ENCODE measurements around the gene FOLR1. TPM values are rescaled to one million over a fixed set of nuclear protein-coding genes. Genes with fewer than 3 reads are reported as not detected.

Gene FOLR1
- total RNA-seq, 1 donor from 2014 or later: not detected

GRCh38 chr11:72222907-72223614, 31.1 kb downstream of the FOLR1 start:
- H3K9me3 Mint-ChIP-seq: no peaks in the 10 kb centered on the region
- TF ChIP-seq, protein P1, sequence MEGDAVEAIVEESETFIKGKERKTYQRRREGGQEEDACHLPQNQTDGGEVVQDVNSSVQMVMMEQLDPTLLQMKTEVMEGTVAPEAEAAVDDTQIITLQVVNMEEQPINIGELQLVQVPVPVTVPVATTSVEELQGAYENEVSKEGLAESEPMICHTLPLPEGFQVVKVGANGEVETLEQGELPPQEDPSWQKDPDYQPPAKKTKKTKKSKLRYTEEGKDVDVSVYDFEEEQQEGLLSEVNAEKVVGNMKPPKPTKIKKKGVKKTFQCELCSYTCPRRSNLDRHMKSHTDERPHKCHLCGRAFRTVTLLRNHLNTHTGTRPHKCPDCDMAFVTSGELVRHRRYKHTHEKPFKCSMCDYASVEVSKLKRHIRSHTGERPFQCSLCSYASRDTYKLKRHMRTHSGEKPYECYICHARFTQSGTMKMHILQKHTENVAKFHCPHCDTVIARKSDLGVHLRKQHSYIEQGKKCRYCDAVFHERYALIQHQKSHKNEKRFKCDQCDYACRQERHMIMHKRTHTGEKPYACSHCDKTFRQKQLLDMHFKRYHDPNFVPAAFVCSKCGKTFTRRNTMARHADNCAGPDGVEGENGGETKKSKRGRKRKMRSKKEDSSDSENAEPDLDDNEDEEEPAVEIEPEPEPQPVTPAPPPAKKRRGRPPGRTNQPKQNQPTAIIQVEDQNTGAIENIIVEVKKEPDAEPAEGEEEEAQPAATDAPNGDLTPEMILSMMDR (conservative IDR thresholded peaks at IDR 0.05): no peak
- H3K4me1 Mint-ChIP-seq: peaks cover 27% of the 10 kb centered on the region
- H3K36me3 Mint-ChIP-seq (ENCODE audit: low read depth): no peaks in the 10 kb centered on the region
- peak overlapping the region; percentile 93 for H3K4me3 Mint-ChIP-seq
- peak overlapping the region; percentile 78 for H3K27ac Mint-ChIP-seq (ENCODE audit: unreplicated experiment)
- DNase-seq (ENCODE audit: low read depth, low spot score): peak; percentile 92
- H3K27me3 Mint-ChIP-seq (ENCODE audit: low read depth): peaks cover 7% of the 10 kb centered on the region

GRCh38 chr11:72223615-72224563, 31.9 kb downstream of the FOLR1 start:
- H3K4me1 Mint-ChIP-seq: peaks cover 27% of the 10 kb centered on the region
- H3K36me3 Mint-ChIP-seq (ENCODE audit: low read depth): no peaks in the 10 kb centered on the region
- H3K9me3 Mint-ChIP-seq: no peaks in the 10 kb centered on the region
- peaks cover under 1% of the 10 kb centered on the region for H3K27me3 Mint-ChIP-seq (ENCODE audit: low read depth)
- peak; percentile 59 for DNase-seq (ENCODE audit: low read depth, low spot score)
- H3K27ac Mint-ChIP-seq (ENCODE audit: unreplicated experiment): peak overlapping the region; percentile 97
- H3K4me3 Mint-ChIP-seq: peak overlapping the region; percentile 98
- TF ChIP-seq, protein P1 (conservative IDR thresholded peaks at IDR 0.05): no peak

- Mint-ChIP-seq H3K27me3 (ENCODE audit: low read depth) (no peaks in the 10 kb centered on the region), H3K9me3 (no peaks in the 10 kb centered on the region), H3K4me3 (peak within 1 kb of the TSS; percentile 98), H3K4me1 (peaks cover 33% of the 10 kb centered on the region), H3K27ac (ENCODE audit: unreplicated experiment) (peak within 1 kb of the TSS; percentile 97), H3K36me3 (ENCODE audit: low read depth) (peaks cover 6% of the 10 kb centered on the region)
- peak; percentile 59 for DNase-seq (ENCODE audit: low read depth, low spot score)
- TF ChIP-seq, protein P1 (conservative IDR thresholded peaks at IDR 0.05): no peak
Observed at GRCh38 chr11:72224564-72225410, 32.8 kb downstream of the FOLR1 start, which contains the start of gene INPPL1. TSS of gene INPPL1 (plus strand) at chr11:72224767. CDS start at chr11:72224985, 218 bp downstream.

DNA sequence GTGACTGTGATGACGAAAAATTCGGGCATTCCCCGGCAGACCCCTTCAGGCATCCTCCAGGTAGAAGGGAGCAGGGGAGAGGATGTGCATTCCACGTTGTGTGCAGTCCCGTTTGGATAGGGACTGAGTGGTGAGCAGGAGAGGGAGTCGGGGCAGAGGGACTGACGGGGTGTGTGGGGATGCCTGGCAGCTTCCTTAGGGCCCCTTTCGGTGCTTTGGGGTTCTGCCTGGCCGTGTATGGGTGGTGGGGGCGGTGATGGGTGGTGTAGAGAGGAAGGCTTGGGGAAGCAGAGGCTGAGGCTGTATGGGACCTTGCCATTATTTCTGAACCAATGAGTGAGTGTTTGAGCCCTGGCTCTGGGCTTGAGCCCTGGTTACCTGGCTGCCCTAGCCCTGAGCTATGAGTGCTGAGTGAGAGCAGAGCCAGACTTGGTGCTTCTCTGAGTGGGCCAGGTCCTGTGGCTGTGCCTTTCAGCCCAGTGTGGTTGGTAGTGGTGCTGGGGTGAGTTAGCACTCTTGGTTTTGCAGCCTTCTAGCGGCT, 33.5 kb downstream of the FOLR1 start:
- Mint-ChIP-seq H3K9me3 (no peaks in the 10 kb centered on the region), H3K27me3 (ENCODE audit: low read depth) (no peaks in the 10 kb centered on the region), H3K27ac (ENCODE audit: unreplicated experiment) (peak overlapping the region; percentile 94), H3K36me3 (ENCODE audit: low read depth) (peaks cover 6% of the 10 kb centered on the region), H3K4me3 (peak overlapping the region; percentile 96), H3K4me1 (peaks cover 33% of the 10 kb centered on the region)
- DNase-seq (ENCODE audit: low read depth, low spot score): no peak
- TF ChIP-seq, protein P1 (conservative IDR thresholded peaks at IDR 0.05): no peak

DNA sequence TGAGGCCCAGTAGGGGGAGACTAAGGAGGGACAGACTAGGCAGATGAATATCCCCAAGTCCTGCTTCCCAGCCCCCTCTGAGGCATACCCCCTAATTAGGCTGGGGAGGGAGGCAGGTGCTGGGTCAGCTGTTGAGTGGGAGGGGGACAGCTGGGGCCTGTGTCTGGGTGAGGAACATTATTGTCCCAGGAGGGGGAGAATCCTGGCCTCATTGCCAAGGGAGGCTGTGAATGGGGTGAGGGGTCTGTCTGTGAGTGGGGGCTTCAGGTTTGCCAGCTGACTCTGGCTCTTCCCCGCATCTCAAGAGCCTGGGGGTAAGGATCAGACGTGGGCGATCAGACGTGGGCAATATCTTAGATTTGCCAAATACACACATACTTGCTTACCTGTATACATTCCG, 34.8 kb downstream of the FOLR1 start:
- DNase-seq (ENCODE audit: low read depth, low spot score): no peak
- Mint-ChIP-seq H3K9me3 (no peaks in the 10 kb centered on the region), H3K27me3 (ENCODE audit: low read depth) (no peaks in the 10 kb centered on the region), H3K4me1 (peaks cover 33% of the 10 kb centered on the region), H3K36me3 (ENCODE audit: low read depth) (peaks cover 9% of the 10 kb centered on the region), H3K27ac (ENCODE audit: unreplicated experiment) (no peak overlapping the region), H3K4me3 (peak overlapping the region; percentile 96)
- TF ChIP-seq, protein P1 (conservative IDR thresholded peaks at IDR 0.05): no peak

Data from neural crest cell (in vitro differentiated cells).